Lung (tissue), 12 donors: ENCODE measurements around the gene CAMK2D. TPM values are rescaled to one million over a fixed set of nuclear protein-coding genes. Genes with fewer than 3 reads are reported as not detected.

Experiments
- ATAC-seq: fragments of 200-7000 bp; cut with Tn5 transposase; one replicate; pipeline ENCODE4 v1.9.1; 2020; ENCODE audit warnings: moderate number of reproducible peaks; ENCODE audit not compliant: insufficient read depth, low FRiP score
- DNase-seq, 3 donors: peaks; one replicate each; pipeline ENCODE4 v3.0.0-alpha.2; 2013 to 2017
- H3K27ac ChIP-seq, 2 donors: one replicate each; pipeline ENCODE4 v1.5.1; 2013; ENCODE audit warnings: mild to moderate bottlenecking in 2 of 2, moderate library complexity in 2 of 2, control low read depth in 1 of 2, inconsistent platforms in 1 of 2, low read depth in 1 of 2, low read length in 1 of 2
- H3K27me3 ChIP-seq, 3 donors: one replicate each; pipeline ENCODE4 v1.5.1; 2013; ENCODE audit warnings: low read length in 2 of 3; ENCODE audit not compliant: control insufficient read depth in 3 of 3, insufficient read depth in 3 of 3
- H3K36me3 ChIP-seq, 4 donors: one replicate each; pipeline ENCODE4 v1.5.1; 2013; ENCODE audit warnings: low read length in 4 of 4, mild to moderate bottlenecking in 1 of 4, moderate library complexity in 1 of 4; ENCODE audit not compliant: control insufficient read depth in 4 of 4, insufficient read depth in 4 of 4
- H3K4me1 ChIP-seq, 5 donors: one replicate each; pipeline ENCODE4 v1.5.1; 2013; ENCODE audit warnings: low read length in 5 of 5, mild to moderate bottlenecking in 2 of 5, moderate library complexity in 1 of 5; ENCODE audit not compliant: control insufficient read depth in 5 of 5, insufficient read depth in 5 of 5
- H3K4me3 ChIP-seq: one replicate; pipeline ENCODE4 v1.5.1; 2013; ENCODE audit warnings: mild to moderate bottlenecking, control low read depth, moderate library complexity
- H3K9ac ChIP-seq, 2 donors: one replicate each; pipeline ENCODE4 v1.5.1; 2013; ENCODE audit warnings: low read length in 2 of 2, control low read depth in 1 of 2; ENCODE audit not compliant: insufficient read depth in 1 of 2
- H3K9me3 ChIP-seq, 4 donors: one replicate each; pipeline ENCODE4 v1.5.1; 2013; ENCODE audit warnings: low read length in 3 of 4, mild to moderate bottlenecking in 1 of 4, moderate library complexity in 1 of 4; ENCODE audit not compliant: control insufficient read depth in 4 of 4, insufficient read depth in 3 of 4
- CTCF ChIP-seq: IDR thresholded peaks from 2 replicates; pipeline ENCODE4 v1.5.1; 2012; ENCODE audit warnings: mild to moderate bottlenecking; ENCODE audit errors: control extremely low read depth, extremely low read depth
- WGBS, 2 donors: extraction: QIAGEN DNeasy Blood & Tissue Kit; methylation state at CpG; one replicate each; pipeline ENCODE4 v1.1.7; 2013; 5-methylcytosine and 5-hydroxymethylcytosine counted together
- polyA plus RNA-seq, 2 donors: library from polyadenylated mRNA; stranded (reverse); fragments of 200-250 nt; gene quantifications; one replicate each; pipeline ENCODE4 v1.2.1, GENCODE V29; 2013
- total RNA-seq, 2 donors: library from RNA; depleted of rRNA in 1 of 2; stranded (reverse); fragments of >200 nt in 1 of 2; gene quantifications; one replicate each; pipeline ENCODE4 v1.2.1, GENCODE V29; 2014 to 2021
- donor health status: control.
- donor health status: control.
- donor health status: Bipolar disorder and iron deficiency.
- donor health status: healthy.
- donor health status: DM: yes; HTN: yes; CAD: no.

CAMK2D gene
- total and polyA plus RNA-seq, 4 donors, result 11.9 to 98.2 (median 36.6) TPM

GRCh38 chr4:113743690-113744089 is 17.8 kb downstream of the CAMK2D start:
- no peak for DNase-seq
- H3K4me3 ChIP-seq, result no peak overlapping the region
- H3K9me3 ChIP-seq, result no peaks in the 10 kb centered on the region
- WGBS, 2 donors, result 94 to 97% methylated on average over 6 of the region's 6 CpGs
- peaks cover 0 to 16% (median 0%) of the 10 kb centered on the region in 5 donors for H3K4me1 ChIP-seq
- no peak for ATAC-seq
- H3K36me3 ChIP-seq, result peaks cover 0 to 1% (median 0%) of the 10 kb centered on the region in 4 donors
- no peaks in the 10 kb centered on the region for H3K27me3 ChIP-seq
- no peak for TF ChIP-seq CTCF
- H3K27ac ChIP-seq, result no peak overlapping the region
- H3K9ac ChIP-seq, result no peak overlapping the region

DNA sequence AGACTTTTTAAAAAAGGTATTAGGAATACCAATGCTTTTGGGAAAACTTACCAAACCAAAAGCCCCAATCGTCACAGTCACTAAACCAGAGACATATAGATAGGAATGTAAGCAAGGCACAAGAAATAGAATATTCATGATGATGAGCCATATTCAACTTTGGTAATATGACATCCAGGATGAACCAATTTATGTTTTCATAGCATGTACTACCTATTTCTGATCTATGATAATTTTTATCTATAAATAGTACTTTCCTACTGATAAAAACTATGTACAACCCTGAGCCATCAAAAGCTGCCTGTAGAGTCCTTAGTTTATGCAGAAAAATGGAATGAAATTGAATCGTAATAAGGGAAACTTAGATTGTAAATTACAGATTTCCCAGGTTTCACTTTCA is 18.9 kb downstream of the CAMK2D start:
- no peak for DNase-seq
- WGBS, 2 donors, result 88 to 91% methylated on average over 2 of the region's 2 CpGs
- Histone ChIP-seq H3K36me3 (peaks cover 0 to 1% (median 0%) of the 10 kb centered on the region in 4 donors), H3K4me1 (peaks cover 0 to 15% (median 0%) of the 10 kb centered on the region in 5 donors), H3K9ac (no peak overlapping the region), H3K27ac (no peak overlapping the region), H3K27me3 (no peaks in the 10 kb centered on the region), H3K9me3 (no peaks in the 10 kb centered on the region), H3K4me3 (no peak overlapping the region)
- TF ChIP-seq CTCF, result no peak
- ATAC-seq, result no peak

- Histone ChIP-seq H3K4me1 (peaks cover 0 to 17% (median 0%) of the 10 kb centered on the region in 5 donors), H3K27ac (no peak overlapping the region), H3K9ac (no peak overlapping the region), H3K27me3 (no peaks in the 10 kb centered on the region), H3K36me3 (peaks cover 0 to 1% (median 0%) of the 10 kb centered on the region in 4 donors), H3K9me3 (no peaks in the 10 kb centered on the region), H3K4me3 (no peak overlapping the region)
- no peak for ATAC-seq
- TF ChIP-seq CTCF, result no peak
- DNase-seq, result no peak
These were observed 19.6 kb downstream of the CAMK2D start for GRCh38 chr4:113741956-113742355.

DNA sequence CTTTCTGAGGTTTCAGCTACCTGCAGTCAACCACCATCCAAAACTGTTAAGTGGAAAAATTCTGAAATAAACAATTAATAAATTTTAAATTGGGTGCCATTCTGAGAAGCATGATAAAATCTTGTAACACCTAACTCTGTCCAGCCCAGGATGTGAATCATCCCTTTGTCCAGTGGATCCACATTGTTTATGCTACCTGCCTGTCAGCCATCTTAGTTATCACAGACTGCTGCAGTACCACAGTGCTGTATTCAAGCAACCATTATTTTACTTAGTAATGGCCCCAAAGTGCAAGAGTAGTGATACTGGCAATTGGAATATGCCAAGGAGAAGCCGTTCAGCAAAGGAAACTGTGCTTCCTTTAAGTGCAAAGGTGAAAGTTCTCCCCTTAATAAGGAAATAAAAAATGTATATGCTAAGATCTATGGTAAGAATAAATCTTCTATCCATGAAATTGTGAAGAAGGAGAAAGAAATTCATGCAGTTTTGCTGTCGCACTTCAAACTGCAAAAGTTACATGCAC is 20.6 kb downstream of the CAMK2D start:
- DNase-seq (no peak), ATAC-seq (no peak)
- Histone ChIP-seq H3K4me1 (peaks cover 0 to 17% (median 0%) of the 10 kb centered on the region in 5 donors), H3K9ac (no peak overlapping the region), H3K36me3 (peaks cover 0 to 1% (median 0%) of the 10 kb centered on the region in 4 donors), H3K4me3 (no peak overlapping the region), H3K9me3 (no peaks in the 10 kb centered on the region), H3K27ac (no peak overlapping the region), H3K27me3 (no peaks in the 10 kb centered on the region)
- TF ChIP-seq CTCF, result no peak
- 84 to 90% methylated on average over 2 of the region's 2 CpGs for WGBS, 2 donors
